ENCODE data around the gene MCC.

Gene MCC

GRCh38 chr5:113267361-113267900 is 220.8 kb downstream of the MCC start:
- H3K4me3 ChIP-seq (ENCODE audit: low read depth, low read length) = no peak overlapping the region
- DNase-seq (ENCODE audit: low read depth) = no peak

GRCh38 chr5:113266913-113267227 is 221.4 kb downstream of the MCC start:
- TF ChIP-seq CTCF (IDR thresholded peaks at IDR 0.05; ENCODE audit: low read depth, low read length, missing control alignments) = no peak
- DNase-seq (ENCODE audit: low read depth) = no peak

More at GRCh38 chr5:113267361-113267900, 220.8 kb downstream of the MCC start:
- no peak for TF ChIP-seq CTCF (IDR thresholded peaks at IDR 0.05; ENCODE audit: low read depth, low read length, missing control alignments)

GRCh38 chr5:113266227-113266912 is 221.9 kb downstream of the MCC start:
- TF ChIP-seq CTCF (IDR thresholded peaks at IDR 0.05; ENCODE audit: low read depth, low read length, missing control alignments) = no peak

More at GRCh38 chr5:113266913-113267227, 221.4 kb downstream of the MCC start:
- no peak overlapping the region for H3K4me3 ChIP-seq (ENCODE audit: low read depth, low read length)

GRCh38 chr5:113265190-113265589 is 223.1 kb downstream of the MCC start:
- TF ChIP-seq CTCF (IDR thresholded peaks at IDR 0.05; ENCODE audit: low read depth, low read length, missing control alignments) = no peak
- no peak for DNase-seq (ENCODE audit: low read depth)
- H3K4me3 ChIP-seq (ENCODE audit: low read depth, low read length) = no peak overlapping the region

More at GRCh38 chr5:113266227-113266912, 221.9 kb downstream of the MCC start:
- H3K4me3 ChIP-seq (ENCODE audit: low read depth, low read length) = no peak overlapping the region
- DNase-seq (ENCODE audit: low read depth) = no peak

- TF ChIP-seq CTCF (IDR thresholded peaks at IDR 0.05; ENCODE audit: low read depth, low read length, missing control alignments) = no peak
- no peak overlapping the region for H3K4me3 ChIP-seq (ENCODE audit: low read depth, low read length)
- no peak for DNase-seq (ENCODE audit: low read depth)
Measured at GRCh38 chr5:113264046-113264445, 224.2 kb downstream of the MCC start.

GRCh38 chr5:113263545-113263944 is 224.7 kb downstream of the MCC start:
- no peak for TF ChIP-seq CTCF (IDR thresholded peaks at IDR 0.05; ENCODE audit: low read depth, low read length, missing control alignments)

GRCh38 chr5:113262674-113263073 is 225.6 kb downstream of the MCC start:
- TF ChIP-seq CTCF (IDR thresholded peaks at IDR 0.05; ENCODE audit: low read depth, low read length, missing control alignments) = no peak
- no peak for DNase-seq (ENCODE audit: low read depth)
- H3K4me3 ChIP-seq (ENCODE audit: low read depth, low read length) = no peak overlapping the region

More at GRCh38 chr5:113263545-113263944, 224.7 kb downstream of the MCC start:
- H3K4me3 ChIP-seq (ENCODE audit: low read depth, low read length) = no peak overlapping the region
- no peak for DNase-seq (ENCODE audit: low read depth)
